ENCODE results near the gene EVL.

The EVL gene

GRCh38 chr14:100074431-100075100, 9.3 kb downstream of the EVL start:
- no peak overlapping the region for H3K27ac ChIP-seq
- no peak for TF ChIP-seq CTCF (conservative IDR thresholded peaks at IDR 0.05)
- no peak for TF ChIP-seq ZFX (IDR thresholded peaks at IDR 0.05)

- TF ChIP-seq CTCF (conservative IDR thresholded peaks at IDR 0.05) (no peak), ZFX (IDR thresholded peaks at IDR 0.05) (no peak)
- H3K27ac ChIP-seq = no peak overlapping the region
Observed at GRCh38 chr14:100075681-100076080, 10.5 kb downstream of the EVL start.

GRCh38 chr14:100076133-100076532, 10.9 kb downstream of the EVL start:
- H3K27ac ChIP-seq = no peak overlapping the region
- TF ChIP-seq CTCF (conservative IDR thresholded peaks at IDR 0.05) = no peak; the same call in 1 of the 2 replicates
- TF ChIP-seq ZFX (IDR thresholded peaks at IDR 0.05) = no peak

GRCh38 chr14:100076606-100077005, 11.4 kb downstream of the EVL start:
- H3K27ac ChIP-seq = no peak overlapping the region

GRCh38 chr14:100077441-100077840, 12.2 kb downstream of the EVL start:
- no peak for TF ChIP-seq CTCF (conservative IDR thresholded peaks at IDR 0.05)
- no peak for TF ChIP-seq ZFX (IDR thresholded peaks at IDR 0.05)
- H3K27ac ChIP-seq = no peak overlapping the region

More at GRCh38 chr14:100076606-100077005, 11.4 kb downstream of the EVL start:
- no peak for TF ChIP-seq CTCF (conservative IDR thresholded peaks at IDR 0.05)
- TF ChIP-seq ZFX (IDR thresholded peaks at IDR 0.05) = no peak

- TF ChIP-seq ZFX (IDR thresholded peaks at IDR 0.05) (no peak), CTCF (conservative IDR thresholded peaks at IDR 0.05) (no peak)
- H3K27ac ChIP-seq = no peak overlapping the region
Observed at GRCh38 chr14:100078216-100078803, 13.1 kb downstream of the EVL start.

- no peak overlapping the region for H3K27ac ChIP-seq
- TF ChIP-seq CTCF (conservative IDR thresholded peaks at IDR 0.05) = no peak
- no peak for TF ChIP-seq ZFX (IDR thresholded peaks at IDR 0.05)
Observed at GRCh38 chr14:100078997-100079725, 13.9 kb downstream of the EVL start.

All from C4-2B (cell line).